ENCODE data around the gene USP7. TPM values are rescaled to one million over a fixed set of nuclear protein-coding genes. Genes with fewer than 3 reads are reported as not detected.

Gene USP7
- polyA plus RNA-seq, 1 of the 3 experiments (the other 2 are of a cell fraction): 8.6 TPM

GRCh38 chr16:8990445-8990844, 26.7 kb upstream of the USP7 start:
- DNase-seq: no peak
- no peaks in the 10 kb centered on the region for H3K9me2 ChIP-seq
- 81% methylated on average over 8 of the region's 8 CpGs for WGBS (ENCODE audit: low lambda C conversion rate)
- H4K20me1 ChIP-seq (ENCODE audit: insufficient read depth): no peaks in the 10 kb centered on the region
- no peak overlapping the region for H3K27ac ChIP-seq (ENCODE audit: low read depth in 2 of 2, low read length in 1 of 2)
- H3K9ac ChIP-seq: no peak overlapping the region
- TF ChIP-seq NRF1 (IDR thresholded peaks at IDR 0.05; ENCODE audit: low read depth, low read length) (no peak), RAD21 (IDR thresholded peaks at IDR 0.05; ENCODE audit: low read length) (no peak), MXI1 (IDR thresholded peaks at IDR 0.05; ENCODE audit: low read depth, low read length) (no peak), ELF1 (IDR thresholded peaks at IDR 0.05) (no peak)
- no peaks in the 10 kb centered on the region for H3K4me1 ChIP-seq (ENCODE audit: control insufficient read depth in 1 of 2, insufficient read depth in 2 of 2, low read depth in 1 of 2, low read length in 1 of 2)
- H3K4me3 ChIP-seq (ENCODE audit: low read depth in 2 of 2, low read length in 1 of 2): no peak overlapping the region
- H3K27me3 ChIP-seq (ENCODE audit: insufficient read depth): no peaks in the 10 kb centered on the region
- POLR2A ChIA-PET: no interaction called here
- H3F3A ChIP-seq (replicated peaks; ENCODE audit: insufficient read depth): no peaks in the 10 kb centered on the region
- CTCF ChIA-PET: interaction anchor here (1.0 to 4.8 kb wide), 3 partner anchors 18 to 54 kb away, joined by 4 to 22 read pairs (median 5); no protein-coding TSS in a partner anchor
- no peak overlapping the region for H2AFZ ChIP-seq (ENCODE audit: low read depth)
- no peaks in the 10 kb centered on the region for H3K36me3 ChIP-seq (replicated peaks in 1 of 2; ENCODE audit: control insufficient read depth in 1 of 2, insufficient read depth in 2 of 2, low read length in 1 of 2)
- H3K4me2 ChIP-seq: no peak overlapping the region
- H3K9me3 ChIP-seq: no peaks in the 10 kb centered on the region
- H3K79me2 ChIP-seq (ENCODE audit: insufficient read depth): no peaks in the 10 kb centered on the region

- no peak overlapping the region for H3K4me3 ChIP-seq (ENCODE audit: low read depth in 2 of 2, low read length in 1 of 2)
- no peaks in the 10 kb centered on the region for H3K79me2 ChIP-seq (ENCODE audit: insufficient read depth)
- CTCF ChIA-PET: interaction anchor here (1.7 to 4.8 kb wide), 2 partner anchors 19 to 53 kb away, joined by 5 to 22 read pairs; no protein-coding TSS in a partner anchor
- DNase-seq: no peak
- H2AFZ ChIP-seq (ENCODE audit: low read depth): no peak overlapping the region
- POLR2A ChIA-PET: no interaction called here
- no peak for TF ChIP-seq GABPA (IDR thresholded peaks at IDR 0.05; ENCODE audit: low read depth)
- no peak for TF ChIP-seq FOXJ3 (CRISPR knock-in tag; IDR thresholded peaks at IDR 0.05)
- TF ChIP-seq RFX5 (IDR thresholded peaks at IDR 0.05; ENCODE audit: low read length): no peak
- TF ChIP-seq PBX3 (IDR thresholded peaks at IDR 0.05): no peak
- TF ChIP-seq RAD21 (IDR thresholded peaks at IDR 0.05; ENCODE audit: low read length): no peak
- no peak for TF ChIP-seq NFIC (IDR thresholded peaks at IDR 0.05; ENCODE audit: borderline replicate concordance)
- TF ChIP-seq MXI1 (IDR thresholded peaks at IDR 0.05; ENCODE audit: low read depth, low read length): no peak
- TF ChIP-seq ELF1 (IDR thresholded peaks at IDR 0.05): no peak
- no peak for TF ChIP-seq TAF1 (IDR thresholded peaks at IDR 0.05; ENCODE audit: borderline replicate concordance, low read depth, low read length)
- no peak for TF ChIP-seq RXRA (IDR thresholded peaks at IDR 0.05; ENCODE audit: borderline replicate concordance, low read depth)
- no peak for TF ChIP-seq FOSL2 (IDR thresholded peaks at IDR 0.05; ENCODE audit: borderline replicate concordance, low read depth)
- TF ChIP-seq TEAD4 (IDR thresholded peaks at IDR 0.05; ENCODE audit: borderline replicate concordance, insufficient read depth): no peak
- TF ChIP-seq MAX (IDR thresholded peaks at IDR 0.05; ENCODE audit: low read depth): no peak
- H3K9me2 ChIP-seq: no peaks in the 10 kb centered on the region
- no peak overlapping the region for H3K4me2 ChIP-seq
- H4K20me1 ChIP-seq (ENCODE audit: insufficient read depth): no peaks in the 10 kb centered on the region
- H3K36me3 ChIP-seq (replicated peaks in 1 of 2; ENCODE audit: control insufficient read depth in 1 of 2, insufficient read depth in 2 of 2, low read length in 1 of 2): no peaks in the 10 kb centered on the region
- no peaks in the 10 kb centered on the region for H3K4me1 ChIP-seq (ENCODE audit: control insufficient read depth in 1 of 2, insufficient read depth in 2 of 2, low read depth in 1 of 2, low read length in 1 of 2)
- H3K9me3 ChIP-seq: no peaks in the 10 kb centered on the region
- no peak overlapping the region for H3K27ac ChIP-seq (ENCODE audit: low read depth in 2 of 2, low read length in 1 of 2)
- H3K27me3 ChIP-seq (ENCODE audit: insufficient read depth): no peaks in the 10 kb centered on the region
- H3F3A ChIP-seq (replicated peaks; ENCODE audit: insufficient read depth): no peaks in the 10 kb centered on the region
- H3K9ac ChIP-seq: no peak overlapping the region
- 81% methylated on average over 11 of the region's 16 CpGs for WGBS (ENCODE audit: low lambda C conversion rate)
Observed at GRCh38 chr16:8989099-8989878, 25.6 kb upstream of the USP7 start.
